Activated T-cell treated with anti-CD3 and anti-CD28 coated beads for 48 hours (primary cell): ENCODE data around the gene TTC1.
"Not testable (repeated sequence)": the region's sequence is repeated elsewhere in the genome, so short reads cannot be mapped to it uniquely, and the experiment has no call there.

Source experiments
- DNase-seq: peaks from one replicate; pipeline ENCODE4 v3.0.0-alpha.2; 2020; ENCODE audit warnings: low read depth

TTC1 gene

GRCh38 chr5:160001457-160001856 is 7.5 kb upstream of the TTC1 start:
- DNase-seq, result no peak

- DNase-seq, result no peak
These were observed 1.4 kb upstream of the TTC1 start for GRCh38 chr5:160007514-160007913.

GRCh38 chr5:160008529-160008876 is 436 bp upstream of the TTC1 start:
- DNase-seq, result not testable (repeated sequence)

GRCh38 chr5:160009591-160009989 is 651 bp downstream of the TTC1 start:
- no peak for DNase-seq

GRCh38 chr5:160011471-160011870 is 2.5 kb downstream of the TTC1 start:
- no peak for DNase-seq

GRCh38 chr5:160014197-160014596 is 5.3 kb downstream of the TTC1 start:
- not testable (repeated sequence) for DNase-seq

- no peak for DNase-seq
These were observed 10.1 kb downstream of the TTC1 start for GRCh38 chr5:160018945-160019625.

GRCh38 chr5:160020266-160020770 is 11.4 kb downstream of the TTC1 start:
- DNase-seq, result no peak

- DNase-seq, result no peak
These were observed 12.0 kb downstream of the TTC1 start for GRCh38 chr5:160020964-160021363.

GRCh38 chr5:160021831-160022446 is 13.0 kb downstream of the TTC1 start:
- no peak for DNase-seq

- no peak for DNase-seq
These were observed 14.3 kb downstream of the TTC1 start for GRCh38 chr5:160023007-160023907.

- no peak for DNase-seq
These were observed 15.1 kb downstream of the TTC1 start for GRCh38 chr5:160023908-160024630.

GRCh38 chr5:160029004-160029403 is 20.1 kb downstream of the TTC1 start:
- DNase-seq, result no peak

- DNase-seq, result no peak
These were observed 20.7 kb downstream of the TTC1 start for GRCh38 chr5:160029540-160030139.

- DNase-seq, result no peak
These were observed 21.9 kb downstream of the TTC1 start for GRCh38 chr5:160030631-160031377.

GRCh38 chr5:160033546-160034252 is 24.8 kb downstream of the TTC1 start:
- no peak for DNase-seq

- DNase-seq, result no peak
These were observed 27.3 kb downstream of the TTC1 start for GRCh38 chr5:160036243-160036642.

- no peak for DNase-seq
These were observed 27.9 kb downstream of the TTC1 start for GRCh38 chr5:160036884-160037283.

GRCh38 chr5:160039810-160040470 is 31.0 kb downstream of the TTC1 start:
- DNase-seq, result no peak

GRCh38 chr5:160040471-160040835 is 31.5 kb downstream of the TTC1 start:
- DNase-seq, result no peak
